Loucy (cell line): ENCODE results near the gene NOXO1.

Source experiments
- H2AFZ ChIP-seq: fragments of 200-600 bp; sonication (generic); 2 replicates; pipeline ENCODE4 v1.6.0; 2016; ENCODE audit warnings: antibody characterized with exemption, mild to moderate bottlenecking, low read length, moderate library complexity
- H3F3A ChIP-seq: fragments of 200-600 bp; 2 replicates; pipeline ENCODE4 v1.6.0; 2016; ENCODE audit warnings: antibody characterized with exemption, low read depth, mild to moderate bottlenecking
- H3K27me3 ChIP-seq: fragments of 200-600 bp; sonication (generic); 2 replicates; pipeline ENCODE4 v1.6.1; 2014; ENCODE audit warnings: low read length, mild to moderate bottlenecking; ENCODE audit not compliant: insufficient read depth, poor library complexity, severe bottlenecking
- H3K36me3 ChIP-seq: fragments of 200-600 bp; sonication (generic); 2 replicates; pipeline ENCODE4 v1.6.1; 2016; ENCODE audit warnings: low read length; ENCODE audit not compliant: insufficient read depth
- H3K4me1 ChIP-seq: fragments of 200-600 bp; sonication (generic); 2 replicates; pipeline ENCODE4 v1.5.1; 2014; ENCODE audit warnings: low read length, mild to moderate bottlenecking; ENCODE audit not compliant: insufficient read depth, poor library complexity, severe bottlenecking
- H3K4me2 ChIP-seq: fragments of 200-600 bp; sonication (generic); 2 replicates; pipeline ENCODE4 v1.6.0; 2014; ENCODE audit warnings: antibody characterized with exemption, low read length, low read depth, mild to moderate bottlenecking; ENCODE audit not compliant: poor library complexity, severe bottlenecking
- H3K4me3 ChIP-seq: fragments of 200-600 bp; sonication (generic); 2 replicates; pipeline ENCODE4 v1.5.1; 2014; ENCODE audit warnings: low read length, mild to moderate bottlenecking, mixed read lengths; ENCODE audit not compliant: poor library complexity, severe bottlenecking
- H3K79me2 ChIP-seq: fragments of 200-600 bp; sonication (generic); 2 replicates; pipeline ENCODE4 v1.6.1; 2014; ENCODE audit warnings: low read length; ENCODE audit not compliant: insufficient read depth
- H3K9ac ChIP-seq: fragments of 200-600 bp; sonication (generic); 2 replicates; pipeline ENCODE4 v1.6.0; 2014; ENCODE audit warnings: mild to moderate bottlenecking, low read depth, low read length, moderate library complexity; ENCODE audit not compliant: poor library complexity, severe bottlenecking
- H3K9me2 ChIP-seq: fragments of 200-600 bp; sonication (generic); replicated peaks from 2 replicates; pipeline ENCODE4 v1.6.1; 2016; ENCODE audit warnings: low read depth, low read length, mixed read lengths
- H3K9me3 ChIP-seq: fragments of 200-600 bp; sonication (generic); 2 replicates; pipeline ENCODE4 v1.6.1; 2014; ENCODE audit warnings: mild to moderate bottlenecking, antibody characterized with exemption, low read length, low read depth; ENCODE audit not compliant: insufficient read depth
- H4K20me1 ChIP-seq: fragments of 200-600 bp; sonication (generic); 2 replicates; pipeline ENCODE4 v1.6.0; 2014; ENCODE audit warnings: antibody characterized with exemption, low read length, mild to moderate bottlenecking; ENCODE audit not compliant: insufficient read depth, poor library complexity, severe bottlenecking
- EZH2phosphoT487 ChIP-seq: fragments of 200-600 bp; IDR thresholded peaks from 2 replicates; pipeline ENCODE4 v1.6.1; 2018; ENCODE audit warnings: antibody characterized with exemption, mild to moderate bottlenecking, moderate library complexity, borderline replicate concordance
- TF ChIP-seq, protein P1 (sequence below): fragments of 200-600 bp; sonication (generic); conservative IDR thresholded peaks from 2 replicates; pipeline ENCODE4 v1.5.1; 2014; ENCODE audit warnings: mild to moderate bottlenecking, antibody characterized with exemption, low read length

Gene NOXO1

DNA sequence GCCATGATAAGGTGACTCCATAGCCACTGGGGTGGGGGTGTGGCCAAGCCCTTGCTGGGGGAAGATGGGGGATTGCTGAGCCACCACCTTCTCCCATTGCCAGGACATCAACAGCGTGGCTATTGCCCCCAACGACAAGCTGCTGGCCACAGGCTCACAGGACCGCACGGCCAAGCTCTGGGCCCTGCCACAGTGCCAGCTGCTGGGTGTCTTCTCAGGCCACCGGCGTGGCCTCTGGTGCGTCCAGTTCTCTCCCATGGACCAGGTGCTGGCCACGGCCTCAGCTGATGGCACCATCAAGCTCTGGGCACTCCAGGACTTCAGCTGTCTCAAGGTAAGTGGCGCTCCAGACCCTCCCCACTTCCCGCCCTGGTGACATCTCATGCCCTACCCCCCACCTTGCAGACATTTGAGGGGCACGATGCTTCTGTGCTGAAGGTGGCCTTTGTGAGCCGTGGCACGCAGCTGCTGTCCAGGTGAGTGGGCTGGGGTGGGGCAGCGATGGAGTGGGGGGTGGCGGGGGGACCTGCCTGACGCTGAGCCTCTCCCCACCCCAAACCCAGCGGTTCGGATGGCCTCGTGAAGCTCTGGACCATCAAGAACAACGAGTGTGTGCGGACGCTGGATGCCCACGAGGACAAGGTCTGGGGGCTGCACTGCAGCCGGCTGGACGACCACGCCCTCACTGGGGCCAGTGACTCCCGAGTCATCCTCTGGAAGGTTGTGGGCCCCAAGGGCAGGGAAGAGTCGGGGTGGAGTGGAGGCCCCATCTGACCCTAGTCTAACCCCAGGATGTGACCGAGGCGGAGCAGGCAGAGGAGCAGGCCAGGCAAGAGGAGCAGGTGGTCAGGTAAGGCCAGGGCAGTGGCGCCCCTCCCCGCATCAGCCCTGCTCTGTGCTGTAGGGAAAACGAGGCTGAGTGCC is 4.1 kb downstream of the NOXO1 start:
- Histone ChIP-seq H3K79me2 (peaks cover 16% of the 10 kb centered on the region; the same call in 1 of the 2 replicates), H4K20me1 (no peaks in the 10 kb centered on the region), H3K36me3 (no peaks in the 10 kb centered on the region)

DNA sequence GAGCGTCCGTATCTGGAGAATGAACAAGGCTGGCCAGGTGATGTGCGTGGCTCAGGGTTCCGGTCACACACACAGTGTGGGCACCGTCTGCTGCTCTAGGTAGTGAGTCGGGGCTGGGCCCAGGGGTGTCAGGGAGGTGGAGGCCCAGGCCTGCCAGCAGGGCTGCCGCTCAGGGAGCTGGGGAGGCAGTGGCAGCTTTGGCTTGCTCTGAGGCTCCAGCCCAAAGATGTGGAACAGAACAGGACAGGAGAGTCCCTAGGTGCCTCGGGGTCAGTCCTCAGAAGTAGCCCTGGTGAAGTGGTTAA is 5.1 kb downstream of the NOXO1 start:
- Histone ChIP-seq H3K36me3 (no peaks in the 10 kb centered on the region), H3K9me2 (no peaks in the 10 kb centered on the region), H3K79me2 (peaks cover 19% of the 10 kb centered on the region; the same call in 1 of the 2 replicates), H3K27me3 (no peaks in the 10 kb centered on the region), H3F3A (peaks cover 2% of the 10 kb centered on the region; the same call in 1 of the 2 replicates), H2AFZ (no peak overlapping the region), H3K9me3 (no peaks in the 10 kb centered on the region), H4K20me1 (no peaks in the 10 kb centered on the region), H3K4me2 (no peak overlapping the region), H3K9ac (no peak overlapping the region), H3K4me3 (no peak overlapping the region), H3K4me1 (no peaks in the 10 kb centered on the region)
- TF ChIP-seq EZH2phosphoT487, result no peak
- TF ChIP-seq, protein P1, sequence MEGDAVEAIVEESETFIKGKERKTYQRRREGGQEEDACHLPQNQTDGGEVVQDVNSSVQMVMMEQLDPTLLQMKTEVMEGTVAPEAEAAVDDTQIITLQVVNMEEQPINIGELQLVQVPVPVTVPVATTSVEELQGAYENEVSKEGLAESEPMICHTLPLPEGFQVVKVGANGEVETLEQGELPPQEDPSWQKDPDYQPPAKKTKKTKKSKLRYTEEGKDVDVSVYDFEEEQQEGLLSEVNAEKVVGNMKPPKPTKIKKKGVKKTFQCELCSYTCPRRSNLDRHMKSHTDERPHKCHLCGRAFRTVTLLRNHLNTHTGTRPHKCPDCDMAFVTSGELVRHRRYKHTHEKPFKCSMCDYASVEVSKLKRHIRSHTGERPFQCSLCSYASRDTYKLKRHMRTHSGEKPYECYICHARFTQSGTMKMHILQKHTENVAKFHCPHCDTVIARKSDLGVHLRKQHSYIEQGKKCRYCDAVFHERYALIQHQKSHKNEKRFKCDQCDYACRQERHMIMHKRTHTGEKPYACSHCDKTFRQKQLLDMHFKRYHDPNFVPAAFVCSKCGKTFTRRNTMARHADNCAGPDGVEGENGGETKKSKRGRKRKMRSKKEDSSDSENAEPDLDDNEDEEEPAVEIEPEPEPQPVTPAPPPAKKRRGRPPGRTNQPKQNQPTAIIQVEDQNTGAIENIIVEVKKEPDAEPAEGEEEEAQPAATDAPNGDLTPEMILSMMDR, result no peak

More for the DNA sequence above, 4.1 kb downstream of the NOXO1 start:
- Histone ChIP-seq H3K9ac (no peak overlapping the region), H3K9me3 (no peaks in the 10 kb centered on the region), H2AFZ (no peak overlapping the region), H3K27me3 (no peaks in the 10 kb centered on the region), H3K9me2 (no peaks in the 10 kb centered on the region), H3K4me3 (no peak overlapping the region), H3F3A (no peaks in the 10 kb centered on the region), H3K4me2 (no peak overlapping the region), H3K4me1 (no peaks in the 10 kb centered on the region)
- TF ChIP-seq, protein P1, result no peak
- TF ChIP-seq EZH2phosphoT487, result no peak

DNA sequence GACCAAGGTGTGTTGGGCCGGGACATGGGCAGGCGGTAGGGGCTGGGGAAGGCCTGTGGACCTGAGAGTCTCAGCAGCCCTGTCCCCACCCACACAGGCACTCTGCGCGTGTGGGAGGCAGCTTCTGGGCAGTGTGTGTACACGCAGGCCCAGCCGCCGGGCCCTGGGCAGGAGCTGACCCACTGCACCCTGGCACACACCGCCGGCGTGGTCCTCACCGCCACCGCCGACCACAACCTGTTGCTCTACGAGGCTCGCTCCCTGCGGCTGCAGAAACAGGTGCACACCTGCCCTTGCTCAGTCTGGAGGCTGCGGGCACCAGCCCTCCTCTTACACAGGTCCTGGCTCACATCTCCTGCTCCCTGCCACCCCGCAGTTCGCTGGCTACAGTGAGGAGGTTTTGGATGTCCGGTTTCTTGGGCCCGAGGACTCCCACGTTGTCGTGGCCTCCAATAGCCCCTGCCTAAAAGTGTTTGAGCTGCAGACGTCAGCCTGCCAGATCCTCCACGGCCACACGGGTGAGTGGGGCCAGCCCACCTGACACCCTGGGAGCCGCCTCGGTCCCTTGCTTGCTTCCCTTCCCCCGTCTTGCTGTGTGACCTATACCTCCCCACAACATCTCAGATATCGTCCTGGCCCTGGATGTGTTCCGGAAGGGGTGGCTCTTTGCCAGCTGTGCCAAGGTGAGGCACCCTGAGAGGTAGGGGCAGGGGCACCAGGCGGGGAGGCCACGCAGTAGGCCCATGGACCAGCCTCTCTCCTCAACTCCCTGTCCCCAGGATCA is 5.6 kb downstream of the NOXO1 start:
- no peaks in the 10 kb centered on the region for H3K36me3 ChIP-seq
- no peaks in the 10 kb centered on the region for H3K27me3 ChIP-seq
- peaks cover 22% of the 10 kb centered on the region; the same call in 1 of the 2 replicates for H3K79me2 ChIP-seq
- no peak overlapping the region for H3K9ac ChIP-seq
- no peaks in the 10 kb centered on the region for H3K4me1 ChIP-seq
- H4K20me1 ChIP-seq, result no peaks in the 10 kb centered on the region
- peaks cover 2% of the 10 kb centered on the region; the same call in 1 of the 2 replicates for H3F3A ChIP-seq
- TF ChIP-seq EZH2phosphoT487, result no peak
- TF ChIP-seq, protein P1, result no peak
- H3K9me2 ChIP-seq, result no peaks in the 10 kb centered on the region
- no peaks in the 10 kb centered on the region for H3K9me3 ChIP-seq
- H3K4me2 ChIP-seq, result no peak overlapping the region
- H2AFZ ChIP-seq, result no peak overlapping the region
- no peak overlapping the region for H3K4me3 ChIP-seq
